HEK293 (cell line): ENCODE data around the gene FCMR.

ENCODE experiments used
- CTCF ChIA-PET: fragments of 350-600 bp; formaldehyde crosslinking; extraction: SDS; loops from one replicate; lab custom pipeline; 2021; ENCODE audit warnings: antibody characterized with exemption; lab: Yijun Ruan, JAX
- POLR2A ChIA-PET: fragments of 300-600 bp; formaldehyde crosslinking; extraction: SDS; loops from one replicate; lab custom pipeline; 2020; ENCODE audit warnings: antibody characterized with exemption, inconsistent platforms; lab: Yijun Ruan, JAX
- H3K27ac ChIP-seq: fragments of 200-500 bp; sonication (Bioruptor generic); 2 replicates; pipeline ENCODE4 v1.5.1; 2014; ENCODE audit warnings: low read depth, low read length, control low read depth, inconsistent platforms; ENCODE audit errors: extremely low read depth
- H3K36me3 ChIP-seq, 2 experiments: fragments of 200-500 bp in 1 of 2; sonication (Bioruptor generic) in 1 of 2; 1 replicate in 1 of 2; 2 replicates in 1 of 2; pipeline ENCODE4 v1.5.1; 2014 to 2017; ENCODE audit warnings: inconsistent platforms in 2 of 2, low read length in 2 of 2; ENCODE audit not compliant: control insufficient read depth in 2 of 2, insufficient read depth in 1 of 2
- H3K4me1 ChIP-seq: fragments of 200-500 bp; sonication (Bioruptor generic); 2 replicates; pipeline ENCODE4 v1.5.1; 2014; ENCODE audit warnings: mild to moderate bottlenecking, low read length, inconsistent platforms; ENCODE audit not compliant: control insufficient read depth, insufficient read depth
- H3K4me3 ChIP-seq: 2 replicates; pipeline ENCODE4 v1.5.1; 2011; ENCODE audit warnings: low read depth, mild to moderate bottlenecking, control low read depth, low read length, moderate library complexity
- H3K9me3 ChIP-seq: fragments of 200-500 bp; sonication (Bioruptor generic); 2 replicates; pipeline ENCODE4 v1.5.1; 2014; ENCODE audit warnings: low read depth, low read length, inconsistent platforms; ENCODE audit not compliant: control insufficient read depth, insufficient read depth
- BCL11B ChIP-seq: fragments of 450-650 bp; formaldehyde crosslinking; IDR thresholded peaks from 2 replicates; pipeline ENCODE4 v1.5.1; 2016; ENCODE audit warnings: low read depth, missing biosample characterization, missing genetic modification characterization
- TRIM28 ChIP-seq: IDR thresholded peaks from 2 replicates; pipeline ENCODE4 v1.6.1; 2011; ENCODE audit warnings: low read length, control low read depth, borderline replicate concordance
- ZBTB11 ChIP-seq: fragments of 450-650 bp; formaldehyde crosslinking; conservative IDR thresholded peaks from 2 replicates; pipeline ENCODE4 v1.5.1; 2016; ENCODE audit warnings: low read depth, missing biosample characterization, missing genetic modification characterization
- ZFHX2 ChIP-seq: fragments of 450-650 bp; formaldehyde crosslinking; conservative IDR thresholded peaks from 2 replicates; pipeline ENCODE4 v1.5.1; 2016; ENCODE audit warnings: missing biosample characterization, missing genetic modification characterization
- ZFP37 ChIP-seq: fragments of 450-650 bp; formaldehyde crosslinking; IDR thresholded peaks from 2 replicates; pipeline ENCODE4 v1.5.1; 2016; ENCODE audit warnings: missing biosample characterization, missing genetic modification characterization
- ZIC2 ChIP-seq: fragments of 450-650 bp; formaldehyde crosslinking; IDR thresholded peaks from 2 replicates; pipeline ENCODE4 v1.5.1; 2016; ENCODE audit warnings: missing biosample characterization, missing genetic modification characterization
- ZNF157 ChIP-seq: fragments of 450-650 bp; formaldehyde crosslinking; IDR thresholded peaks from 2 replicates; pipeline ENCODE4 v1.5.1; 2016; ENCODE audit warnings: missing biosample characterization, missing genetic modification characterization
- ZNF221 ChIP-seq: fragments of 450-650 bp; formaldehyde crosslinking; IDR thresholded peaks from 2 replicates; pipeline ENCODE4 v1.5.1; 2017; ENCODE audit warnings: missing biosample characterization, missing genetic modification characterization, borderline replicate concordance
- ZNF513 ChIP-seq: fragments of 450-650 bp; IDR thresholded peaks from 2 replicates; pipeline ENCODE4 v1.5.1; 2018; ENCODE audit warnings: missing biosample characterization, missing genetic modification characterization
- ZNF529 ChIP-seq: fragments of 450-650 bp; formaldehyde crosslinking; IDR thresholded peaks from 2 replicates; pipeline ENCODE4 v1.5.1; 2017; ENCODE audit warnings: missing genetic modification characterization, missing biosample characterization; ENCODE audit not compliant: insufficient replicate concordance
- ZNF704 ChIP-seq: fragments of 450-650 bp; formaldehyde crosslinking; IDR thresholded peaks from 2 replicates; pipeline ENCODE4 v1.5.1; 2016; ENCODE audit warnings: missing biosample characterization, missing genetic modification characterization

FCMR gene

GRCh38 chr1:206960676-206961386, 39.1 kb upstream of the FCMR start:
- ChIA-PET POLR2A (no interaction called here), CTCF (interaction anchor here (0.6 to 3.3 kb wide), 3 partner anchors 13 to 287 kb away, joined by 4 to 12 read pairs (median 4); no protein-coding TSS in a partner anchor)
- TF ChIP-seq ZIC2 (tag by site-specific recombination) (peak; percentile 59), ZFHX2 (tag by site-specific recombination) (no peak)
- Histone ChIP-seq H3K27ac (no peak overlapping the region), H3K4me3 (no peak overlapping the region), H3K36me3 (no peaks in the 10 kb centered on the region), H3K9me3 (no peaks in the 10 kb centered on the region), H3K4me1 (no peaks in the 10 kb centered on the region)

GRCh38 chr1:206958144-206958543, 36.4 kb upstream of the FCMR start:
- ChIA-PET CTCF (interaction anchor here (0.6 to 3.3 kb wide), 2 partner anchors 23 to 283 kb away, joined by 4 to 12 read pairs; no protein-coding TSS in a partner anchor), POLR2A (no interaction called here)
- H3K36me3 ChIP-seq = no peaks in the 10 kb centered on the region
- H3K9me3 ChIP-seq = no peaks in the 10 kb centered on the region
- H3K4me3 ChIP-seq = no peak overlapping the region
- no peaks in the 10 kb centered on the region for H3K4me1 ChIP-seq
- TF ChIP-seq ZFP37 (no peak), ZNF157 (tag by site-specific recombination) (no peak), ZBTB11 (tag by site-specific recombination) (no peak), BCL11B (no peak), ZNF529 (tag by site-specific recombination) (no peak), ZNF221 (tag by site-specific recombination) (no peak), ZNF513 (tag by site-specific recombination) (no peak)
- TF ChIP-seq, all 188 proteins: peak for 0
- H3K27ac ChIP-seq = no peak overlapping the region

- POLR2A ChIA-PET = no interaction called here
- no peaks in the 10 kb centered on the region for H3K4me1 ChIP-seq
- CTCF ChIA-PET = interaction anchor here (0.6 to 3.3 kb wide), 4 partner anchors 16 to 282 kb away, joined by 3 to 12 read pairs (median 4); no protein-coding TSS in a partner anchor
- no peaks in the 10 kb centered on the region for H3K9me3 ChIP-seq
- H3K4me3 ChIP-seq = no peak overlapping the region
- H3K27ac ChIP-seq = no peak overlapping the region
- no peak for TF ChIP-seq ZNF513 (tag by site-specific recombination)
- TF ChIP-seq TRIM28 = no peak
- no peak for TF ChIP-seq ZNF704 (tag by site-specific recombination)
- H3K36me3 ChIP-seq = no peaks in the 10 kb centered on the region
These were observed 35.9 kb upstream of the FCMR start for GRCh38 chr1:206957639-206958038.
